GM20431 (cell line): ENCODE results near the gene SPATA31A3.
"Not testable (repeated sequence)": the region's sequence is repeated elsewhere in the genome, so short reads cannot be mapped to it uniquely, and the experiment has no call there.

ENCODE experiments used
- in situ Hi-C: fragments of 300-500 bp; cut with MseI, MboI; formaldehyde crosslinking; loops from one replicate; pipeline ENCODE4 v1.15.0; 2020; ENCODE audit warnings: low sequenced_read_pairs; ENCODE audit not compliant: unreplicated experiment

Gene SPATA31A3

DNA sequence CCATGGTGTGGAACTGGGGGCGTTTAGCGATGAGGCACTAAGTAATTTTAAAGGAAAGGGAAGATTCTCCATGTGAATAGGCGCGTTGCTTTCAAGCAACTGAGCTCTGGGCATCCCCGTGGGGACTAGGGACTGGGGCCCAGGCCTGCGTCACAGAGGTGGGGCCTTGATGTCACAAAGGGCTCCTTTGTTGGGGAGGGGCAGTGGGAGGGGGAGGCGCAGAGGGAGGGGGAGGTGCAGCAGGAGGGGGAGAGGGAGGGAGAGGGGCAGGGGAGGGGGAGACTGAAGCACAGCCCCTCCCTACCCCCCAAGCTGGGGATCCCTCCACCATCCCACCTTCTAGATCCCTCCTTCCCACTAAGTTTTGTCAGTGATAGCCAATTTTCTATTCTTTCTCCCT is at the start of gene SPATA31A3:
Gene SPATA31A3 (minus strand): TSS at position 101 of the 400 bp plus-strand sequence. CDS start 29 bp downstream, at position 72.
- in situ Hi-C loops: not testable (repeated sequence)

DNA sequence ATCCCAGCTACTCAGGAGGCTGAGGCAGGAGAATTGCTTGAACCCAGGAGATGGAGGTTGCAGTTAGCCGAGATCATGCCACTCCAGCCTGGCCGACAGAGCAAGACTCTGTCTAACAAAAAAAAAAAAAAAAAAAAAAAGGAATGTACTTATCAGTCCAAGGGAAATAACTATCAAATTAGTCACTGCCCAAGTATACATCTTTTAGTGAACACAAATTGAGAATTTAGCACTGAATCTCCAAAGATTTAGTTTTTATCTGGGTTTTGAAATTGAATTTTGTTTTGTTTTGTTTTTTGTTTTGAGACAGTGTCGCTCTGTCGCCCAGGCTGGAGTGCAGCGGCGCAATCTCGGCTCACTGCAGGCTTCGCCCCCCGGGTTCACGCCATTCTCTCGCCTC is 39.8 kb downstream of the SPATA31A3 start:
- in situ Hi-C loops: not testable (repeated sequence)

DNA sequence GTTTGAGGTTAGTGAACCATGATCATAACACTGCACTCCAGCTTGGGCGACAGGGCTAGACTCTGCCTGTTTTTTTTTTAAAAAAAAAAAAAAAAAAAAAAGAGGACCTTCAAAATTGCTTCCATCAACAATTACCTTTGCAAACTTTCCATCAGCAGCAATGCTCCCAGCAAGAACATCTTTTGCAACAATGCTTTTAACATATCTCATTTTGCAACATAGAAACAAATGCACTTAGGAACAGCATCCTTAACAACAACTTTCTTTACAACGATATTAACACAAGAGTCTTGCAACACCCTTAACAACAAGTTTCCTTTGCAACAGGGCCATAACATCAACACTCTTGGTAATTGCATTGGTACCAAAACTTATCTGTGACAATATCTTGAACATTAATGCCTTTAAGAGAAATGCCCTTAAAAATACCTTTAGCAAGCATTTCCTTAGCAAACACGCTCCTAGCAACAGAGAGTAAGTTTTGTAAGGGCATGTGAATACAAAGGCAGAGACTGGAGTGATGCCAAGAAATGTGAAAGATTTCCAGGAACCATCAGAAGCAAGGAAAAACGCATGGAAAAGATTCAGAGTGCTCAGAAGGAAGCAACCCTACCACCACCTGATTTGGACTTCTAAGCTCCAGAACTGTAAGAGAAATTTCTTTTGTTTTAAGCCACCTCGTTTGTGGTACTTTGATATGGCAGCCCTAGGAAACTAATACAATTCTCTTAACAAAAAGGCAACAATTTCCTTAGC is 49.8 kb downstream of the SPATA31A3 start:
- in situ Hi-C loops: not testable (repeated sequence)

DNA sequence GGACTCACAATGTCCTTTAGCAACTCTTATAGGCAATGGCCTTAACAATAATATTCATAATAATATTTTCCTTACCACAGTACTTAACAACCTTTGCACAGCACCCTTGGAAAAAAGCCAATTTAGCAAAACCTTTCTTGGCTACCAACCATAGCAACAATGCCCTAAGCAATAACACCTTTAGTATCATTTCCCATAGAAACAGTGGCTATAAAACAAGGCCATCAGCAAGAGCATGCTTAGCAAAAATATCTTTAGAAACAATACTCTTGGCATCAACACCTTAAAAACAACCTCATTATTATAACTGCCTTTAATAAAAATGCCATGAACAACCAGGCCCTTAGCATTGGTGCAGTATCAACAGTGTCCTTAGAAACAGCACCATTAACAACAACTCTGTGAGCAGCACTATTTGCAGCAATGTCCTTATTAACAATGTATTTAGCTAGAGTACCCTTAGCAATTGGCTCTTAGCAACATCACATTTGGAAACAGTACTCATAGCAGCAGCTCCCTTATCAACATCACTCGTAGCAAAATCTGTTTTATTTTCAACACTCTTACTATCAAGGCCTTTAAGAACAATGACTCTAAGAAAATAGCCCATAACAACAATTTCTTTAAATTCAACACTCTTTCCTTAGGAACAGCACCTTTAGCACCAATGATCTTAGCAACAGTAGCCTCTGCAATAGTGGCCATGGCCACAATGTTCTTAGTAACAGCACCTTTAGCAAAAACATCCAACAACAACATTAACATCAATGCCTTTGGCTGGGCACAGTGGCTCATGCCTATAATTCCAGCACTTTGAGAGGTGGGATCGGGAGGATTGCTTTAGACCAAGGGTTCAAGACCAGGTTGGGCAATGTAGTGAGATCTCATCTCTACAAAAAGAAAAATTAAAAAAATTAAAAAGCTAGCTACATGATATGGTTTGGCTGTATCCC is 52.2 kb downstream of the SPATA31A3 start:
- in situ Hi-C loops: not testable (repeated sequence)

DNA sequence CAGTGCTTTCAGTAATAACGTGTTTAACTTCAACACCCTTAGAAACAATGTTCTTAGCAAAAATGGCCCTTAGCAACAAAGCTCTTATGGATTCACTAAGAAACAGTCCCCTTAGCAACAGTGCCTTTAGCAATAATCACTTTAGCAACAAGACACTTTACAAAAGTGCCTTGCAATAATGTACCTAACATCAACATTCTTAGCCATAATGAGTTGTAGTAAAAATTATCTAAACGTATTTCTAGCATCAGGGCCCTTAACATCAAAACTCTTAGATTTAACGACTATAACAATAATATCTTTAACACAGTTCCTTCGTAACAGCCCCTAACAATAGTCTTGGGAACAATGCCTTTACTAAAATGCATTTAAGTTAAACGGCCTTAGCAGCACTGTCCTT is 54.0 kb downstream of the SPATA31A3 start:
- in situ Hi-C loops: not testable (repeated sequence)

DNA sequence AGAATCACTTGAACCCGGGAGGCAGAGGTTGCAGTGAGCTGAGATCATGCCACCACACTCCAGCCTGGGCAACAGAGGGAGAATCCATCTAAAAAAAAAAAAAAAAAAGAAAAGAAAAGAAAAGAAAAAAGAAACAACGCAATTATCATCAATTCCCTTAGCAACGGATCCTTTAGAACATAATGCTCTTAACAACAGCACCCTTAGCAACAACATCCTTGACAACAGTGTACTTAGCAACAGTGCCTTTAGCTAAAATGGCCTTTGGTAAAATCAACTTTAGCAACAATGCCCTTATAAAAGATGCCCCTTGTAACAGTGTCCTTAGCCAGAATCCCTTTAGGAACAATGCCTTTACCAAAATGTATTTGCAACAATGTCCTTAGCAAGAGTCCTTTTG is 54.7 kb downstream of the SPATA31A3 start:
- in situ Hi-C loops: not testable (repeated sequence)
